Tibial nerve (tissue), 4 donors: ENCODE data around the gene GNG7. TPM values are rescaled to one million over a fixed set of nuclear protein-coding genes. Genes with fewer than 3 reads are reported as not detected.

ENCODE experiments used
- DNase-seq, 2 donors: peaks; one replicate each; pipeline ENCODE4 v3.0.0-alpha.2; 2019; ENCODE audit warnings: low spot score in 2 of 2
- H3K27ac ChIP-seq, 4 donors: fragments of 200-600 bp; sonication (generic) in 3 of 4; one replicate each; pipeline ENCODE4 v1.5.1; 2017 to 2019; ENCODE audit warnings: mild to moderate bottlenecking in 1 of 4
- H3K27me3 ChIP-seq, 2 donors: fragments of 200-600 bp; sonication (generic) in 1 of 2; one replicate each; pipeline versions ENCODE4 v1.5.1 to v1.6.0; 2017 to 2019
- H3K36me3 ChIP-seq, 3 donors: fragments of 200-600 bp; sonication (generic); one replicate each; pipeline ENCODE4 v1.5.1; 2018 to 2019
- H3K4me1 ChIP-seq, 4 donors: fragments of 200-600 bp; sonication (generic) in 3 of 4; one replicate each; pipeline ENCODE4 v1.5.1; 2017 to 2019
- H3K4me3 ChIP-seq, 4 donors: fragments of 200-600 bp; sonication (generic) in 3 of 4; one replicate each; pipeline ENCODE4 v1.5.1; 2017 to 2019; ENCODE audit warnings: mild to moderate bottlenecking in 1 of 4, moderate library complexity in 1 of 4
- H3K9me3 ChIP-seq, 4 donors: fragments of 200-600 bp; sonication (generic) in 3 of 4; one replicate each; pipeline ENCODE4 v1.5.1; 2017 to 2019
- EP300 ChIP-seq, 2 donors: sonication (generic); formaldehyde crosslinking; IDR thresholded peaks; one replicate each; pipeline ENCODE4 v1.6.1; 2017; ENCODE audit warnings: antibody characterized with exemption in 2 of 2, mild to moderate bottlenecking in 1 of 2
- POLR2A ChIP-seq, 2 donors: fragments of 450-650 bp; IDR thresholded peaks; one replicate each; pipeline ENCODE4 v1.6.1; 2017; ENCODE audit warnings: antibody characterized with exemption in 2 of 2, mild to moderate bottlenecking in 2 of 2, moderate library complexity in 2 of 2
- WGBS, 2 donors: methylation state at CpG; one replicate each; pipeline ENCODE4 v1.1.5; 2018; 5-methylcytosine and 5-hydroxymethylcytosine counted together
- total RNA-seq, 4 donors: library from RNA; depleted of rRNA; stranded (reverse); fragments of >200 nt; gene quantifications; one replicate each; pipeline ENCODE4 v1.1.0, GENCODE V29; 2016
- TF ChIP-seq, protein P1 (sequence below), 5 experiments: fragments of 200-600 bp in 3 of 5; fragments of 450-650 bp in 2 of 5; sonication (generic) in 3 of 5; IDR thresholded peaks; one replicate each; pipeline ENCODE4 v1.5.1; 2016 to 2019; ENCODE audit warnings: antibody characterized with exemption in 5 of 5, mild to moderate bottlenecking in 3 of 5, moderate library complexity in 2 of 5

GNG7 gene
- total RNA-seq, 4 donors from 2014 or later = 2.6 to 5.3 (median 3.5) TPM

- TF ChIP-seq, protein P1, sequence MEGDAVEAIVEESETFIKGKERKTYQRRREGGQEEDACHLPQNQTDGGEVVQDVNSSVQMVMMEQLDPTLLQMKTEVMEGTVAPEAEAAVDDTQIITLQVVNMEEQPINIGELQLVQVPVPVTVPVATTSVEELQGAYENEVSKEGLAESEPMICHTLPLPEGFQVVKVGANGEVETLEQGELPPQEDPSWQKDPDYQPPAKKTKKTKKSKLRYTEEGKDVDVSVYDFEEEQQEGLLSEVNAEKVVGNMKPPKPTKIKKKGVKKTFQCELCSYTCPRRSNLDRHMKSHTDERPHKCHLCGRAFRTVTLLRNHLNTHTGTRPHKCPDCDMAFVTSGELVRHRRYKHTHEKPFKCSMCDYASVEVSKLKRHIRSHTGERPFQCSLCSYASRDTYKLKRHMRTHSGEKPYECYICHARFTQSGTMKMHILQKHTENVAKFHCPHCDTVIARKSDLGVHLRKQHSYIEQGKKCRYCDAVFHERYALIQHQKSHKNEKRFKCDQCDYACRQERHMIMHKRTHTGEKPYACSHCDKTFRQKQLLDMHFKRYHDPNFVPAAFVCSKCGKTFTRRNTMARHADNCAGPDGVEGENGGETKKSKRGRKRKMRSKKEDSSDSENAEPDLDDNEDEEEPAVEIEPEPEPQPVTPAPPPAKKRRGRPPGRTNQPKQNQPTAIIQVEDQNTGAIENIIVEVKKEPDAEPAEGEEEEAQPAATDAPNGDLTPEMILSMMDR (IDR thresholded peaks at IDR 0.05) = no peak
- no peak for TF ChIP-seq POLR2A (IDR thresholded peaks at IDR 0.05)
- no peak for TF ChIP-seq EP300 (IDR thresholded peaks at IDR 0.05)
- peaks cover 0 to 45% of the 10 kb centered on the region in 2 donors for H3K27me3 ChIP-seq
- H3K9me3 ChIP-seq = peaks cover 0 to 12% (median 0%) of the 10 kb centered on the region in 4 donors
- no peaks in the 10 kb centered on the region for H3K36me3 ChIP-seq
- WGBS, 2 donors = 83 to 89% methylated on average over 47 to 49 of the region's 52 CpGs
- no peak overlapping the region for H3K4me3 ChIP-seq
- no peak for DNase-seq
- no peak overlapping the region for H3K27ac ChIP-seq
- peaks cover 0 to 30% (median 8%) of the 10 kb centered on the region in 4 donors for H3K4me1 ChIP-seq
Observed at GRCh38 chr19:2717638-2718541, 15.4 kb upstream of the GNG7 start.

DNA sequence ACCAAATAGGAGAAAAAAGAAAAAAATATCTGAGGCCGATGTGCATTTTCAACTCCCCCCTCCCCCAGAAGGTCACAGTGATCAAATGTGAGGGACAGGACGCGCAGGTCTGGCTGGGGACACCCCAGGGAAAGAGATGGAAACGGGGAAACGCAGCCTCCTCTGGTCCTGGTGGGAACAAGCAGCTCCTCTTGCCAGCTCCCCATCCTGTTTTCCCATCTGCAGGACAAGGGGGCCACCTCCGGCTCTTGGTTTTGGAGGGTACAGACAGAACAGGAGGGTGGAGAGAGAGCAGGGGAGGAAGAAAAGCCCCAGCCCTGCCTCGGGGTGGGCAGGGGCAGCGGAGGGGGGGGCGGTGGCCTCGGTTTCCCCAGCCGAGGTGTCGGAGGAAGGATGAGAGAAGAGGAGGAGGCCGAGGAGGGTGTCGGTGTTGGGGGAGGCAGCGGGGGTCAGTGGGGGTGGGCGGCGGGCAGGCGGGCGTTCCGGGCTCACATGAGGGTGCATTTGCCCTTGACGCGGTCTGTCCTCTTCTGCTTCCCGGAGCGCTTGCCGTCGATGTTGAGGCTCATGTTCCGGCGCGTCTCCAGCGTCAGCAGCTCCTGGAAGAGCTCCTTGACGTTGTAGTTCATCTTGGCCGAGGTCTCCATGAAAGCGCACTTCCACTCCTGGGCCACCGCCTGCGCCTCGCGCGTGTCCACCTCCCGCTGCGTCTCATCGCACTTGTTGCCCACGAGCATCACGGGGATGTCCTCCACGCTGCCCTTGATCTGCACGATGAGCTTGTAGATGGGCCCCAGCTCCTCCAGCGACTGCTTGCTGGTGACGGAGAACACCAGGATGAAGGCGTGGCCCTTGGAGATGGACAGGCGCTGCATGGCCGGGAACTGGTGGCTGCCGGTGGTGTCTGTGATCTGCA lies 14.5 kb upstream of the GNG7 start:
- DNase-seq = no peak
- peaks cover 0 to 21% (median 8%) of the 10 kb centered on the region in 4 donors for H3K4me1 ChIP-seq
- no peak overlapping the region for H3K27ac ChIP-seq
- H3K9me3 ChIP-seq = peaks cover 0 to 12% (median 0%) of the 10 kb centered on the region in 4 donors
- no peak overlapping the region for H3K4me3 ChIP-seq
- TF ChIP-seq, protein P1 (IDR thresholded peaks at IDR 0.05) = no peak
- no peak for TF ChIP-seq EP300 (IDR thresholded peaks at IDR 0.05)
- TF ChIP-seq POLR2A (IDR thresholded peaks at IDR 0.05) = no peak
- H3K36me3 ChIP-seq = no peaks in the 10 kb centered on the region
- peaks cover 0 to 36% of the 10 kb centered on the region in 2 donors for H3K27me3 ChIP-seq
- 89 to 91% methylated on average over 48 to 49 of the region's 51 CpGs for WGBS, 2 donors

GRCh38 chr19:2716275-2716650 lies 13.8 kb upstream of the GNG7 start:
- H3K4me1 ChIP-seq = peaks cover 0 to 15% (median 8%) of the 10 kb centered on the region in 4 donors
- peaks cover 0 to 30% of the 10 kb centered on the region in 2 donors for H3K27me3 ChIP-seq
- H3K36me3 ChIP-seq = no peaks in the 10 kb centered on the region
- no peak for TF ChIP-seq POLR2A (IDR thresholded peaks at IDR 0.05)
- TF ChIP-seq EP300 (IDR thresholded peaks at IDR 0.05) = no peak
- TF ChIP-seq, protein P1 (IDR thresholded peaks at IDR 0.05) = no peak
- 94 to 98% methylated on average over 9 to 15 of the region's 19 CpGs for WGBS, 2 donors
- no peak for DNase-seq
- H3K27ac ChIP-seq = no peak overlapping the region
- H3K9me3 ChIP-seq = peaks cover 0 to 12% (median 0%) of the 10 kb centered on the region in 4 donors
- H3K4me3 ChIP-seq = no peak overlapping the region

DNA sequence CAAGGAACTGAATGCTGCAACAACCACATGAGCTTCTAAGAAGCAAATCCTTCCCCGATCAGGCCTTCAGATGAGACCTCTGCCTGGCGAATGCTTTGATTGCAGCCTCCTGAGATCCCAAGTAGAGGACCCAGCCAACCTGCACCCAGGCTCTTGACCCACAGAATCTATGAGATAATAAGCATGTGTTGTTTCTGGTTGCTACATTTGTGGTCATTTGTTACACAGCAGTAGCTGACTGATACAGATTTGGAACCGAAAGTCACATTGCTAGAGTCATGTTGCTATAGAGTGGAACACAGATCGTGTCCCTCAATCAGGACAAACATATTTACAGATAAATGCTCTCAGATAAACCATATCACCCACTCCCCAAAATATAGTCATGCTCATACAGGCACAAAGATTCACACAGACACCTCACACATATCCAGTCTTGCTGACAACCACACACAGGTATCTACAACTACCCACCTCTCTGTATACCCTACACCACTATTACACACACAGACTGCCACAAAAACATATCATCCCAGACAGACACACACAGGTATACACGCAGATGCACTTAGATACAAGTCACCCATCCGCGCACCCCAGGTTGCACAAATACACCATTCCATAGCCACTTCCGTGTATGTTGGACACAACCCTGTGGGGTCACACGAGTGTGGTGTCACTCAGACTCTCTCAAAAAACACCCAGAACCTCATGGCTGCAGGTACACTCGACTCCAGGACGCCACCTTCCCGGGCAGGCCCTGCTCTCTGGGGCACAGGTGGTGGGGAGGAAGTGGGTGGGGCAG lies 13.2 kb upstream of the GNG7 start:
- TF ChIP-seq EP300 (IDR thresholded peaks at IDR 0.05) = no peak
- TF ChIP-seq POLR2A (IDR thresholded peaks at IDR 0.05) = no peak
- TF ChIP-seq, protein P1 (IDR thresholded peaks at IDR 0.05) = no peak
- peaks cover 0 to 27% of the 10 kb centered on the region in 2 donors for H3K27me3 ChIP-seq
- peaks cover 0 to 11% (median 6%) of the 10 kb centered on the region in 4 donors for H3K4me1 ChIP-seq
- WGBS, 2 donors = 90 to 92% methylated on average over 12 of the region's 12 CpGs
- H3K4me3 ChIP-seq = no peak overlapping the region
- no peak overlapping the region for H3K27ac ChIP-seq
- H3K36me3 ChIP-seq = no peaks in the 10 kb centered on the region
- no peak for DNase-seq
- peaks cover 0 to 12% (median 0%) of the 10 kb centered on the region in 4 donors for H3K9me3 ChIP-seq
